IMR-90 (cell line): ENCODE measurements around the gene MS4A2. TPM values are rescaled to one million over a fixed set of nuclear protein-coding genes. Genes with fewer than 3 reads are reported as not detected.

Experiments used
- ATAC-seq: fragments of 200-7000 bp; cut with Tn5 transposase; 2 replicates; pipeline ENCODE4 v1.9.1; 2020; ENCODE audit warnings: low read depth, mild to moderate bottlenecking, moderate library complexity
- BruUV-seq: library from RNA; stranded (reverse); fragments of 400-500 nt; replicated peaks from 2 replicates; lab custom pipeline; 2021; lab: Mats Ljungman, UMichigan
- CTCF ChIA-PET: fragments of 300-600 bp; formaldehyde crosslinking; extraction: SDS; loops from one replicate; lab custom pipeline; 2021; ENCODE audit warnings: antibody characterized with exemption; lab: Yijun Ruan, JAX
- POLR2A ChIA-PET: fragments of 300-600 bp; sonication (Branson Sonifier 250); formaldehyde crosslinking; loops from one replicate; lab custom pipeline; 2022; ENCODE audit warnings: antibody characterized with exemption; ENCODE audit not compliant: unreplicated experiment; lab: Charles Lee
- DNase-seq: peaks from one replicate; pipeline ENCODE4 v3.0.0; 2013
- H2AFZ ChIP-seq: replicated peaks from 2 replicates; pipeline ENCODE3; 2013; ENCODE audit warnings: low read length, mild to moderate bottlenecking; ENCODE audit not compliant: poor library complexity
- H2AK5ac ChIP-seq: 2 replicates; pipeline ENCODE4 v1.6.1; 2013; ENCODE audit warnings: low read depth, low read length, inconsistent platforms
- H2AK9ac ChIP-seq: replicated peaks from 2 replicates; pipeline ENCODE3; 2013; ENCODE audit warnings: mild to moderate bottlenecking, low read depth, low read length, moderate library complexity; ENCODE audit not compliant: poor library complexity
- H2BK120ac ChIP-seq: 2 replicates; pipeline ENCODE4 v1.6.1; 2013; ENCODE audit warnings: low read depth, low read length, inconsistent platforms
- H2BK15ac ChIP-seq: 3 replicates; pipeline ENCODE4 v1.6.1; 2013; ENCODE audit warnings: low read depth, low read length, inconsistent platforms
- H2BK20ac ChIP-seq: 2 replicates; pipeline ENCODE4 v1.6.1; 2013; ENCODE audit warnings: low read depth, mild to moderate bottlenecking, inconsistent platforms, low read length, moderate library complexity
- H2BK5ac ChIP-seq: 2 replicates; pipeline ENCODE4 v1.6.1; 2013; ENCODE audit warnings: mild to moderate bottlenecking, low read depth, low read length, inconsistent platforms; ENCODE audit not compliant: poor library complexity, severe bottlenecking
- H3K14ac ChIP-seq: replicated peaks from 2 replicates; pipeline ENCODE4 v1.6.1; 2013; ENCODE audit warnings: low read depth, low read length, inconsistent platforms
- H3K18ac ChIP-seq: 2 replicates; pipeline ENCODE4 v1.6.1; 2013; ENCODE audit warnings: low read depth, low read length, control low read depth
- H3K23ac ChIP-seq: 2 replicates; pipeline ENCODE4 v1.6.1; 2013; ENCODE audit warnings: low read depth, low read length, inconsistent platforms
- H3K27ac ChIP-seq: 2 replicates; pipeline ENCODE4 v1.5.1; 2013; ENCODE audit warnings: mild to moderate bottlenecking, control low read depth, low read length; ENCODE audit not compliant: insufficient read depth
- H3K27me3 ChIP-seq: 2 replicates; pipeline ENCODE4 v1.6.1; 2013; ENCODE audit warnings: low read length; ENCODE audit not compliant: control insufficient read depth, insufficient read depth
- H3K36me3 ChIP-seq: 2 replicates; pipeline ENCODE4 v1.6.1; 2013; ENCODE audit warnings: low read length, mixed read lengths; ENCODE audit not compliant: control insufficient read depth, insufficient read depth
- H3K4ac ChIP-seq: 2 replicates; pipeline ENCODE4 v1.6.1; 2013; ENCODE audit warnings: low read depth, low read length, inconsistent platforms
- H3K4me1 ChIP-seq: 2 replicates; pipeline ENCODE4 v1.6.1; 2013; ENCODE audit warnings: low read length, mixed read lengths; ENCODE audit not compliant: control insufficient read depth, insufficient read depth
- H3K4me2 ChIP-seq: 2 replicates; pipeline ENCODE4 v1.6.1; 2013; ENCODE audit warnings: low read depth, mild to moderate bottlenecking, control low read depth, low read length, moderate library complexity
- H3K4me3 ChIP-seq: 2 replicates; pipeline ENCODE4 v1.5.1; 2013; ENCODE audit warnings: low read depth, mild to moderate bottlenecking, control low read depth, low read length, moderate library complexity; ENCODE audit not compliant: insufficient read depth
- H3K56ac ChIP-seq: 2 replicates; pipeline ENCODE4 v1.6.1; 2013; ENCODE audit warnings: low read length, inconsistent platforms; ENCODE audit not compliant: insufficient read depth; ENCODE audit errors: extremely low read depth
- H3K79me1 ChIP-seq, 2 experiments: 2 replicates each; pipeline ENCODE4 v1.6.1; 2013; ENCODE audit warnings: low read length in 2 of 2, inconsistent platforms in 1 of 2, low read depth in 1 of 2
- H3K9ac ChIP-seq: 2 replicates; pipeline ENCODE4 v1.6.1; 2013; ENCODE audit warnings: low read depth, low read length, control low read depth
- H3K9me1 ChIP-seq: 2 replicates; pipeline ENCODE4 v1.6.1; 2013; ENCODE audit warnings: low read length, inconsistent platforms; ENCODE audit not compliant: insufficient read depth
- H3K9me3 ChIP-seq: 2 replicates; pipeline ENCODE4 v1.6.1; 2013; ENCODE audit warnings: low read length; ENCODE audit not compliant: control insufficient read depth, insufficient read depth
- H4K20me1 ChIP-seq: 2 replicates; pipeline ENCODE4 v1.6.1; 2013; ENCODE audit warnings: low read length, inconsistent platforms; ENCODE audit not compliant: insufficient read depth
- H4K5ac ChIP-seq: 2 replicates; pipeline ENCODE4 v1.6.1; 2013; ENCODE audit warnings: mild to moderate bottlenecking, low read depth, low read length, control low read depth
- H4K8ac ChIP-seq, 2 experiments: 2 replicates each; pipeline ENCODE4 v1.6.1; 2013; ENCODE audit warnings: low read depth in 2 of 2, low read length in 2 of 2, control low read depth in 1 of 2, inconsistent platforms in 1 of 2
- H4K91ac ChIP-seq: 2 replicates; pipeline ENCODE4 v1.6.1; 2013; ENCODE audit warnings: low read depth, low read length, inconsistent platforms; ENCODE audit not compliant: insufficient read depth
- FOS ChIP-seq: fragments of 150-350 bp; IDR thresholded peaks from 2 replicates; pipeline ENCODE4 v1.6.1; 2016; ENCODE audit warnings: low read depth, low read length
- POLR2A ChIP-seq: IDR thresholded peaks from 2 replicates; pipeline ENCODE4 v1.6.1; 2012; ENCODE audit warnings: mild to moderate bottlenecking, low read depth, low read length
- SMC3 ChIP-seq: fragments of 150-350 bp; IDR thresholded peaks from 2 replicates; pipeline ENCODE4 v1.6.1; 2016; ENCODE audit warnings: low read depth, mild to moderate bottlenecking, antibody characterized with exemption, low read length, moderate library complexity
- USF2 ChIP-seq: fragments of 150-350 bp; IDR thresholded peaks from 2 replicates; pipeline ENCODE4 v1.6.1; 2017; ENCODE audit warnings: mild to moderate bottlenecking, antibody characterized with exemption, low read length, low read depth
- dilution Hi-C: fragments of 300-500 bp; cut with HindIII; formaldehyde crosslinking; loops from one replicate; pipeline ENCODE4 v1.14.3; 2018; ENCODE audit warnings: low sequenced_read_pairs; ENCODE audit not compliant: unreplicated experiment
- in situ Hi-C: fragments of 300-500 bp; cut with MboI; formaldehyde crosslinking; loops from 3 replicates; pipeline ENCODE4 v1.14.3; 2019; ENCODE audit warnings: low sequenced_read_pairs, inconsistent platforms, mixed read lengths
- intact Hi-C: fragments of 100-400 bp; cut with micrococcal nuclease; formaldehyde crosslinking; loops from 2 replicates; pipeline ENCODE4 v1.10.0; 2022
- polyA plus RNA-seq, 3 experiments: library from polyadenylated mRNA; depleted of rRNA; stranded (reverse); fragments of >200 nt; gene quantifications; 2 replicates each; pipeline ENCODE4 v1.2.3, GENCODE V29; 2012; ENCODE audit warnings: low replicate concordance in 1 of 3
- total RNA-seq: library from RNA; depleted of rRNA; stranded (reverse); fragments of >200 nt; gene quantifications from 2 replicates; pipeline ENCODE4 v1.2.3, GENCODE V29; 2012

The MS4A2 gene
- total and polyA plus RNA-seq, 2 of the 4 experiments (the other 2 are of a cell fraction), result not detected

GRCh38 chr11:60116996-60117790, 28.7 kb downstream of the MS4A2 start:
- Histone ChIP-seq H3K79me1 (no peaks in the 10 kb centered on the region), H2AFZ (no peak overlapping the region)
- in situ Hi-C loops, result no loop called here

More at GRCh38 chr11:60116996-60117790, 28.7 kb downstream of the MS4A2 start:
- H4K91ac ChIP-seq, result no peak overlapping the region
- DNase-seq, result no peak
- H3K9me1 ChIP-seq, result no peaks in the 10 kb centered on the region
- H2AK9ac ChIP-seq, result no peak overlapping the region
- no peak overlapping the region for H4K8ac ChIP-seq
- no peak overlapping the region for H3K4ac ChIP-seq
- no peaks in the 10 kb centered on the region for H4K20me1 ChIP-seq
- no peak overlapping the region for H3K27ac ChIP-seq
- H3K4me2 ChIP-seq, result no peak overlapping the region
- H2AK5ac ChIP-seq, result no peak overlapping the region
- H3K4me3 ChIP-seq, result no peak overlapping the region
- dilution Hi-C loops, result no loop called here
- H2BK5ac ChIP-seq, result no peak overlapping the region
- H4K5ac ChIP-seq, result no peak overlapping the region
- H2BK20ac ChIP-seq, result no peak overlapping the region
- H3K9me3 ChIP-seq, result peaks cover 5% of the 10 kb centered on the region
- ATAC-seq, result no peak
- no peak overlapping the region for H3K56ac ChIP-seq
- ChIA-PET CTCF (no interaction called here), POLR2A (no interaction called here)
- TF ChIP-seq SMC3 (no peak), USF2 (no peak), FOS (no peak), POLR2A (no peak)
- H3K14ac ChIP-seq, result no peak overlapping the region
- H3K9ac ChIP-seq, result no peak overlapping the region
- H3K4me1 ChIP-seq, result no peaks in the 10 kb centered on the region
- intact Hi-C loops, result no loop called here
- no peaks in the 10 kb centered on the region for H3K36me3 ChIP-seq
- H2BK15ac ChIP-seq, result no peak overlapping the region
- no peak overlapping the region for H3K23ac ChIP-seq
- no peak overlapping the region for H3K18ac ChIP-seq
- BruUV-seq, result no TSS peak
- H2BK120ac ChIP-seq, result no peak overlapping the region
- no peaks in the 10 kb centered on the region for H3K27me3 ChIP-seq
